ENCODE measurements around the gene POLE2.
"Not testable (repeated sequence)": the region's sequence is repeated elsewhere in the genome, so short reads cannot be mapped to it uniquely, and the experiment has no call there.

POLE2 gene

GRCh38 chr14:49687942-49688700, at the start of gene POLE2:
POLE2 (minus strand) TSS chr14:49688214; CDS start chr14:49688203, 11 bp downstream.
- DNase-seq (ENCODE audit: extremely low spot score, insufficient read length, low read depth) (peak; percentile 67), FAIRE-seq (peak; percentile 83)

- FAIRE-seq; DNase-seq (ENCODE audit: extremely low spot score, insufficient read length, low read depth): not testable (repeated sequence)
Measured at GRCh38 chr14:49735669-49736068, 47.7 kb upstream of the POLE2 start.

GRCh38 chr14:49733836-49734235, 45.8 kb upstream of the POLE2 start:
- DNase-seq (ENCODE audit: extremely low spot score, insufficient read length, low read depth) (no peak), FAIRE-seq (no peak)

- DNase-seq (ENCODE audit: extremely low spot score, insufficient read length, low read depth) (no peak), FAIRE-seq (no peak)
Measured at GRCh38 chr14:49732896-49733295, 44.9 kb upstream of the POLE2 start.

- DNase-seq (ENCODE audit: extremely low spot score, insufficient read length, low read depth): no peak
- FAIRE-seq: no peak
Measured at GRCh38 chr14:49727171-49727570, 39.2 kb upstream of the POLE2 start.

- DNase-seq (ENCODE audit: extremely low spot score, insufficient read length, low read depth); FAIRE-seq: not testable (repeated sequence)
Measured at GRCh38 chr14:49721733-49722435, 33.9 kb upstream of the POLE2 start.

GRCh38 chr14:49720744-49721143, 32.7 kb upstream of the POLE2 start:
- no peak for DNase-seq (ENCODE audit: extremely low spot score, insufficient read length, low read depth)
- no peak for FAIRE-seq

- DNase-seq (ENCODE audit: extremely low spot score, insufficient read length, low read depth); FAIRE-seq: not testable (repeated sequence)
Measured at GRCh38 chr14:49710993-49711392, 23.0 kb upstream of the POLE2 start.

GRCh38 chr14:49704471-49704870, 16.5 kb upstream of the POLE2 start:
- not testable (repeated sequence) for DNase-seq (ENCODE audit: extremely low spot score, insufficient read length, low read depth); FAIRE-seq

- FAIRE-seq (no peak), DNase-seq (ENCODE audit: extremely low spot score, insufficient read length, low read depth) (no peak)
Measured at GRCh38 chr14:49703965-49704364, 16.0 kb upstream of the POLE2 start.

- no peak for DNase-seq (ENCODE audit: extremely low spot score, insufficient read length, low read depth)
Measured at GRCh38 chr14:49702725-49703124, 14.7 kb upstream of the POLE2 start.

GRCh38 chr14:49693735-49694124, 5.7 kb upstream of the POLE2 start:
- FAIRE-seq; DNase-seq (ENCODE audit: extremely low spot score, insufficient read length, low read depth): not testable (repeated sequence)

More at GRCh38 chr14:49702725-49703124, 14.7 kb upstream of the POLE2 start:
- no peak for FAIRE-seq

- peak; percentile 75 for FAIRE-seq
- DNase-seq (ENCODE audit: extremely low spot score, insufficient read length, low read depth): peak; percentile 45
Measured at GRCh38 chr14:49692811-49693734, 5.1 kb upstream of the POLE2 start, which contains the start of gene KLHDC1. KLHDC1 (plus strand) TSS chr14:49693120; CDS start chr14:49693195, 75 bp downstream.

- no peak for FAIRE-seq
- DNase-seq (ENCODE audit: extremely low spot score, insufficient read length, low read depth): no peak
Measured at GRCh38 chr14:49692193-49692757, 4.3 kb upstream of the POLE2 start.

- DNase-seq (ENCODE audit: extremely low spot score, insufficient read length, low read depth) (no peak), FAIRE-seq (no peak)
Measured at GRCh38 chr14:49691031-49691430, 3.0 kb upstream of the POLE2 start.

- DNase-seq (ENCODE audit: extremely low spot score, insufficient read length, low read depth) (no peak), FAIRE-seq (no peak)
Measured at GRCh38 chr14:49688701-49689030, 652 bp upstream of the POLE2 start.

- FAIRE-seq: no peak
Measured at GRCh38 chr14:49686425-49686824, 1.6 kb downstream of the POLE2 start.

GRCh38 chr14:49679271-49679670, 8.7 kb downstream of the POLE2 start:
- FAIRE-seq (no peak), DNase-seq (ENCODE audit: extremely low spot score, insufficient read length, low read depth) (no peak)

More at GRCh38 chr14:49686425-49686824, 1.6 kb downstream of the POLE2 start:
- DNase-seq (ENCODE audit: extremely low spot score, insufficient read length, low read depth): no peak

- FAIRE-seq (no peak), DNase-seq (ENCODE audit: extremely low spot score, insufficient read length, low read depth) (no peak)
Measured at GRCh38 chr14:49677643-49678042, 10.4 kb downstream of the POLE2 start.

GRCh38 chr14:49673586-49673985, 14.4 kb downstream of the POLE2 start:
- DNase-seq (ENCODE audit: extremely low spot score, insufficient read length, low read depth) (no peak), FAIRE-seq (no peak)

Data from GM18507 (cell line).